ENCODE results near the gene VAMP4.
"Not testable (repeated sequence)": the region's sequence is repeated elsewhere in the genome, so short reads cannot be mapped to it uniquely, and the experiment has no call there.

GRCh38 chr1:171693541-171693940 lies 48.3 kb downstream of the VAMP4 start:
- TF ChIP-seq CTCF (IDR thresholded peaks at IDR 0.05; ENCODE audit: insufficient read depth, low read depth, low read length); EZH2 (IDR thresholded peaks at IDR 0.05; ENCODE audit: insufficient read depth, low read length): not testable (repeated sequence)
